SK-N-SH treated with all-trans-retinoic acid at 6 μM for 48 hours (cell line): ENCODE results near the gene GP1BB.

Experiments used
- ARNTL ChIP-seq: fragments of 450-650 bp; formaldehyde crosslinking; IDR thresholded peaks from 2 replicates; pipeline ENCODE4 v1.5.0; 2020; ENCODE audit warnings: low read depth, mild to moderate bottlenecking, moderate library complexity, borderline replicate concordance
- BACH2 ChIP-seq: fragments of 250-450 bp; sonication (Bioruptor Pico); IDR thresholded peaks from 2 replicates; pipeline ENCODE4 v1.9.0; 2021; ENCODE audit warnings: mild to moderate bottlenecking, borderline replicate concordance
- ESRRG ChIP-seq: fragments of 250-450 bp; sonication (Bioruptor Pico); IDR thresholded peaks from 2 replicates; pipeline ENCODE4 v1.6.1; 2021; ENCODE audit warnings: mild to moderate bottlenecking
- OSR1 ChIP-seq: fragments of 250-450 bp; sonication (Bioruptor Pico); IDR thresholded peaks from 2 replicates; pipeline ENCODE4 v1.8.0; 2022; ENCODE audit warnings: moderate library complexity, mild to moderate bottlenecking, inconsistent platforms
- PATZ1 ChIP-seq: fragments of 250-450 bp; sonication (Bioruptor Pico); IDR thresholded peaks from 2 replicates; pipeline ENCODE4 v1.8.0; 2020; ENCODE audit warnings: mild to moderate bottlenecking, moderate library complexity, borderline replicate concordance
- POU6F1 ChIP-seq: fragments of 250-450 bp; sonication (Bioruptor Pico); IDR thresholded peaks from 2 replicates; pipeline ENCODE4 v1.8.0; 2021; ENCODE audit warnings: low read depth, mild to moderate bottlenecking, moderate library complexity, borderline replicate concordance
- RARB ChIP-seq: fragments of 250-450 bp; sonication (Bioruptor Pico); IDR thresholded peaks from 2 replicates; pipeline ENCODE4 v1.8.0; 2021; ENCODE audit warnings: mild to moderate bottlenecking, moderate library complexity
- TCF4 ChIP-seq: fragments of 250-450 bp; sonication (Bioruptor Pico); IDR thresholded peaks from 2 replicates; pipeline ENCODE4 v1.8.0; 2021; ENCODE audit warnings: mild to moderate bottlenecking, moderate library complexity, borderline replicate concordance
- TOX ChIP-seq: fragments of 250-450 bp; sonication (Bioruptor Pico); IDR thresholded peaks from 2 replicates; pipeline ENCODE4 v1.8.0; 2021; ENCODE audit warnings: mild to moderate bottlenecking, moderate library complexity, borderline replicate concordance
- ZC3H10 ChIP-seq: fragments of 250-450 bp; sonication (Bioruptor Pico); IDR thresholded peaks from 2 replicates; pipeline ENCODE4 v1.5.1; 2021; ENCODE audit warnings: mild to moderate bottlenecking, moderate library complexity
- ZFP3 ChIP-seq: fragments of 250-450 bp; sonication (Bioruptor Pico); IDR thresholded peaks from 2 replicates; pipeline ENCODE4 v1.5.0; 2020; ENCODE audit warnings: mild to moderate bottlenecking, moderate library complexity
- ZFP30 ChIP-seq: fragments of 450-650 bp; formaldehyde crosslinking; IDR thresholded peaks from 2 replicates; pipeline ENCODE4 v1.5.0; 2022; ENCODE audit warnings: mild to moderate bottlenecking, moderate library complexity
- ZNF70 ChIP-seq: fragments of 450-650 bp; formaldehyde crosslinking; IDR thresholded peaks from 2 replicates; pipeline ENCODE4 v1.5.0; 2020; ENCODE audit warnings: mild to moderate bottlenecking, moderate library complexity
- ZNF8 ChIP-seq: fragments of 450-650 bp; formaldehyde crosslinking; IDR thresholded peaks from 2 replicates; pipeline ENCODE4 v1.5.0; 2020; ENCODE audit warnings: mild to moderate bottlenecking, moderate library complexity

DNA sequence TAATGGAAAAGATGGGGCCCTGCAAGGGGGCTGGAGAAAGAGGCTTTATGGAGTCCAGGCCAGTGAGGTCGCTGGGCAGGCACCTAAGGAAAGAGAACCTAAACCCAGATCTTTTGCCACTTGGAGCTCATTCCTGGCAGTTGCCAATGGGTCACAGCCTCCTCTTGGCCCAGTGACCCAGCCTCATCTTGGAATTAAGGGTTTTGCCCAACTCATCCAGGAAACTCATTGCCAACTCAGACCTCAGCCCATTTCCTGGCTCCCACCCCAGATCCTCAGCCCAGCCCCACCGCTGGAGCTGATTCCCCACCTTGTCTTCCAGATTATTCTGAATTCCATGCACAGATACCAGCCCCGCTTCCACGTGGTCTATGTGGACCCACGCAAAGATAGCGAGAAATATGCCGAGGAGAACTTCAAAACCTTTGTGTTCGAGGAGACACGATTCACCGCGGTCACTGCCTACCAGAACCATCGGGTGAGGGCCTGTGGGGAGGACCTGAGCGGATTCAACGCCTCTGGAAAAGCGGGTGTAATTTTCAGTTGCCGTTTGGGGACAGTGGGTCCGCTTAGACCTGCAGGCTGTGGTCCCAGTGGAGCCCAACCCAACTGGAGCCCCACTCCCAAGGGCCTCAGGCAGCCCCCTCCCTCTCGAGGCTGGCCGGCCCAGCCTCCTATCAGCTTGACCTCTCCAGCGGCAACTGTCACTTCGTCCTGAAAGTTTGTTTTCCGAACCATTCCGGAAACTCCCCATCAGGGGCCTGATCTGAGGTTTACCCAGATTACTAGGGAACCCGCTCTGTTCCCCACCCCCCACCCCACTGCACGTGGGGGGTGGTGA is 41.5 kb downstream of the GP1BB start:
- TF ChIP-seq PATZ1 (CRISPR knock-in tag) (no peak), POU6F1 (CRISPR knock-in tag) (no peak), ZC3H10 (no peak), ESRRG (CRISPR knock-in tag) (no peak), ZFP30 (CRISPR knock-in tag) (no peak), TCF4 (CRISPR knock-in tag) (no peak), RARB (CRISPR knock-in tag) (no peak), ZFP3 (CRISPR knock-in tag) (no peak), OSR1 (no peak), ARNTL (no peak), ZNF70 (CRISPR knock-in tag) (no peak), ZNF8 (CRISPR knock-in tag) (no peak), BACH2 (CRISPR knock-in tag) (no peak), TOX (CRISPR knock-in tag) (no peak)
